ENCODE measurements around the gene RRAGD. TPM values are rescaled to one million over a fixed set of nuclear protein-coding genes. Genes with fewer than 3 reads are reported as not detected.
A peak's percentile ranks its signal among the peaks of the same experiment; 100 is the strongest.

The RRAGD gene
- total RNA-seq, 1 donor from 2014 or later = 8.0 TPM

DNA sequence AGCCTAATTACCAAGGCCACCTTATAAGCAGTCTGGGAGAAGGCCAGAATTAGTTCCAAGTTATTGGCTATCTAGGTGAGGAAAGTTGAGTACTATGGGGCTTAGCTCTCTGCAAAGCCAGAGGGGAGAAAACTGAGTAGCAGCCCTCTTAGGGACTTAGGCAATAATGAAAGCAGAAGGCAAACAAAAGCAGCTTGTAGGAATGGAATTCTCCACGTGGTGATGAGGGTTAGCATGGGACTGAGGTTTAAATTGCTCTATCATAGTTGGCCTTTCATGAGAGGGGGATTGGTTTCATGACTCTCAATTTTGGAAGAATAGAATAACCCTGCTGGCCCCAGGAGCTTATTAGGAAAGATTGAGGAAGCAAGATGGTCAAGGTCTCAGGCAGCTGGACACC is 52.5 kb downstream of the RRAGD start:
- DNase-seq (ENCODE audit: low spot score, unreplicated experiment) = no peak
- Mint-ChIP-seq H3K27me3 (no peaks in the 10 kb centered on the region), H3K36me3 (ENCODE audit: insufficient read depth) (no peaks in the 10 kb centered on the region), H3K4me3 (ENCODE audit: low read depth) (no peak overlapping the region), H3K9me3 (ENCODE audit: low read depth) (no peaks in the 10 kb centered on the region), H3K27ac (peak overlapping the region; percentile 6), H3K4me1 (ENCODE audit: low read depth) (no peaks in the 10 kb centered on the region)
- TF ChIP-seq, protein P1, sequence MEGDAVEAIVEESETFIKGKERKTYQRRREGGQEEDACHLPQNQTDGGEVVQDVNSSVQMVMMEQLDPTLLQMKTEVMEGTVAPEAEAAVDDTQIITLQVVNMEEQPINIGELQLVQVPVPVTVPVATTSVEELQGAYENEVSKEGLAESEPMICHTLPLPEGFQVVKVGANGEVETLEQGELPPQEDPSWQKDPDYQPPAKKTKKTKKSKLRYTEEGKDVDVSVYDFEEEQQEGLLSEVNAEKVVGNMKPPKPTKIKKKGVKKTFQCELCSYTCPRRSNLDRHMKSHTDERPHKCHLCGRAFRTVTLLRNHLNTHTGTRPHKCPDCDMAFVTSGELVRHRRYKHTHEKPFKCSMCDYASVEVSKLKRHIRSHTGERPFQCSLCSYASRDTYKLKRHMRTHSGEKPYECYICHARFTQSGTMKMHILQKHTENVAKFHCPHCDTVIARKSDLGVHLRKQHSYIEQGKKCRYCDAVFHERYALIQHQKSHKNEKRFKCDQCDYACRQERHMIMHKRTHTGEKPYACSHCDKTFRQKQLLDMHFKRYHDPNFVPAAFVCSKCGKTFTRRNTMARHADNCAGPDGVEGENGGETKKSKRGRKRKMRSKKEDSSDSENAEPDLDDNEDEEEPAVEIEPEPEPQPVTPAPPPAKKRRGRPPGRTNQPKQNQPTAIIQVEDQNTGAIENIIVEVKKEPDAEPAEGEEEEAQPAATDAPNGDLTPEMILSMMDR (IDR thresholded peaks at IDR 0.05; ENCODE audit: unreplicated experiment) = no peak

DNA sequence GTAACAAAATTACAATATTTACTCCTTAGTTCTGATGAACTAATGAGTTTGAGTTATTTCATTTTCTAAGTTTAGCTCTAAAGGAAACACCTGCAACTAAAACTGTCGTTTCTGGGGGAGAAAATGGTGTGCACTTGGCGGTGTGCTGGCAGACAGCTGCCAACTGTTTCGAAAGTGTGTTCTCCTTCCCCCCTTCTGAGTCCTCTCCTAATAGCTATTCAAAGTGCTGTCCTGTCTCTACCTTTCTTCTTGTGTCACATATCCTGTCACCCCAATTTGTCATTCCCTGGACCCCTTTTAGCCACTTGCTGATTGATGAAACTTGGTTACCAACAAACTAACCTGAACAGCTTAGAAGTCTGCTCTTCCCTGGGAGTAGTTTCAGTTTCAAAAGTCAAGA is 54.7 kb downstream of the RRAGD start:
- Mint-ChIP-seq H3K27me3 (no peaks in the 10 kb centered on the region), H3K4me1 (ENCODE audit: low read depth) (peaks cover 4% of the 10 kb centered on the region), H3K4me3 (ENCODE audit: low read depth) (no peak overlapping the region), H3K36me3 (ENCODE audit: insufficient read depth) (no peaks in the 10 kb centered on the region), H3K9me3 (ENCODE audit: low read depth) (no peaks in the 10 kb centered on the region), H3K27ac (no peak overlapping the region)
- no peak for DNase-seq (ENCODE audit: low spot score, unreplicated experiment)
- TF ChIP-seq, protein P1 (IDR thresholded peaks at IDR 0.05; ENCODE audit: unreplicated experiment) = no peak

DNA sequence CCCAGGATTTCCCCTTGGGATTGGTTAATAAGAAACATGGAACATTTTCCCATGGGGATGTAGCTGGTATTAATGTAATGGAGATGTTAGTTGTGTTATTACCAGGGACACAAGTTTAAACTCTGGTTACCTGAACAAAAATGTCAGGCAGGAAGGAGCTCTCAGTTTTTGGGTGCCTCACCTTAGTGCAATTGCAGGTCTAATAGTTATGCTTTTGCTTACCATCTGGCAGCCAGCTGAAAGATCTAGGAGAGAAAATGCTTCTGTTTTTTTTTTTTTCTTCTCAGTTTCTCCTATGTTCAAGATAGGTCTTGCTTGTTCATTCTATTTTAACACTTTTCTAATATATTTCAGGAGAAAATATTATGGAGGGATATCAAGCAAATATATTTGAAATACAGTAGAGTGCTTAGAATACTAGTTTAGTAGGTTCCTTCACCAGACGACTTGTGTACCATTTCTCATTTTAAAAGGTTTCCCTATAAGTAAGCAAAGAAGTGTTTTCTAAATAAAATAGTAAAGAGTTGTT is 55.4 kb downstream of the RRAGD start:
- no peak for DNase-seq (ENCODE audit: low spot score, unreplicated experiment)
- Mint-ChIP-seq H3K27ac (no peak overlapping the region), H3K27me3 (no peaks in the 10 kb centered on the region), H3K4me3 (ENCODE audit: low read depth) (no peak overlapping the region), H3K4me1 (ENCODE audit: low read depth) (peaks cover 4% of the 10 kb centered on the region), H3K36me3 (ENCODE audit: insufficient read depth) (no peaks in the 10 kb centered on the region), H3K9me3 (ENCODE audit: low read depth) (no peaks in the 10 kb centered on the region)
- TF ChIP-seq, protein P1 (IDR thresholded peaks at IDR 0.05; ENCODE audit: unreplicated experiment) = no peak

DNA sequence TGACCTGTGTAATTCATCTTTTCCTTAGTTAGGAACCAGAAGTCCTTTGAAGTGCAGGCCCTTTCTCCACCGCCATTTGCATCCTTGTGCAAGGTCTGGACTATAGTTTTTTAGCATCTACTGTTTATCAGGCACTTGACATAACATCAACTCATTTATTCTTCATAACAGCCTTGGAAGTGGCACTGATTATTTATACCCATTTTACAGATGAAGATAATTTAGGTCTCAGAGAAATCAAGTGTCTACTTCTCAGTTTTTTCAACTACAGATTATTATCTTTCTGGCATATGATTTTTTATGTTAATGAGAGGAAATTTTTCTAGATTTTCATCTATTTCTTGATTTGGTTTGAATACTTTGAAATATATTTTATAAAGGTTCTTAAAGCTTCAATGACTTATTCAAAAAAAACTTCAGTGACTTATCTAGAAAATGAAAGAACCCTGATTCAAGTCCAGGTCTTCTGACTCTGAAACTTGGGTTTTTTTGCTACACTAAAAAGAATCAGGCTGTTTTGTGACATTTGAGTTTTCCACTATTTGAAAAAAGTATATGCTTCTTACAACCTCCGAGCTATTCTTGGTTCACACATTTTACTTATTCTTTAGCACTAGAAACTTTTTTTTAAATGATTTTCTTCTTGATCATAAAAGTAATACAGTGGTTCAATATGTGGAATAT is 56.4 kb downstream of the RRAGD start:
- TF ChIP-seq, protein P1 (IDR thresholded peaks at IDR 0.05; ENCODE audit: unreplicated experiment) = no peak
- Mint-ChIP-seq H3K4me1 (ENCODE audit: low read depth) (peaks cover 12% of the 10 kb centered on the region), H3K9me3 (ENCODE audit: low read depth) (no peaks in the 10 kb centered on the region), H3K4me3 (ENCODE audit: low read depth) (no peak overlapping the region), H3K27me3 (no peaks in the 10 kb centered on the region), H3K36me3 (ENCODE audit: insufficient read depth) (no peaks in the 10 kb centered on the region), H3K27ac (no peak overlapping the region)
- DNase-seq (ENCODE audit: low spot score, unreplicated experiment) = no peak

DNA sequence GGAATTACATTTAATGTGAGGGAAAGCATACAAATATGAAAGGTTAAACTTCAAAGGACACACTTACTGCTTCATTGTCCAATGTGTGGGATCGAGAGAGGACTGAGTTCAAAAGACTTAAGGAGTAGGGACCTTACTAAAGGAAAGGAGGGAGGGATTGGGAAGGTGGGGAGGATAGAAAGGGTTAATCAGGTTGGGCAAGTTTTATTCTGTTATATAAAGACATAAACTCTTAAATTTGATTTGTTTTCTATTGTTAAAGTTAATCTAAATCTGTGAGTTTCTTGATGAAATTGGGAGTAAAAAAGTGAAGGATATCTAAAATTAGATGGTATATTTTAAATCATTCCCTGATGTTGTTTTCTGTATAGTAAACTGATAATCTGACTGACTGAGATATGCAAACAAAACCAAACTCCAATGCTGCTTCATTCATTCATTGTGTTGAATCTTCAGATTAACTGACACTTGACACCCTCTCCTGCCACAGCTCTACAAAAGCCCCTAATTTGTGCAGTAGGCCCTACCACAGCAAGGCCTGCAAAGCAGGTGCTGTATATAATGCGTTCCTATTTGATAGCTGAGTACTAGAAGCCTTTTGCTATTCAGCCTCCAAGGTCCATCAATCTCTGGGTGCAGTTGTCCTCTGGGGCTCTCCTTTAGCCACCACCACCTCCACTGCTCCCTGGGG is 58.2 kb downstream of the RRAGD start:
- H3K27me3 Mint-ChIP-seq = no peaks in the 10 kb centered on the region
- DNase-seq (ENCODE audit: low spot score, unreplicated experiment) = no peak
- peak overlapping the region; percentile 60 for H3K4me3 Mint-ChIP-seq (ENCODE audit: low read depth)
- H3K9me3 Mint-ChIP-seq (ENCODE audit: low read depth) = no peaks in the 10 kb centered on the region
- peaks cover 2% of the 10 kb centered on the region for H3K36me3 Mint-ChIP-seq (ENCODE audit: insufficient read depth)
- TF ChIP-seq, protein P1 (IDR thresholded peaks at IDR 0.05; ENCODE audit: unreplicated experiment) = no peak
- peak overlapping the region; percentile 95 for H3K27ac Mint-ChIP-seq
- H3K4me1 Mint-ChIP-seq (ENCODE audit: low read depth) = peaks cover 27% of the 10 kb centered on the region

Measured in progenitor cell of endocrine pancreas (in vitro differentiated cells).